Gastroesophageal sphincter (tissue), 3 donors: ENCODE results near the gene PPM1M.

Experiments used
- EP300 ChIP-seq: sonication (generic); formaldehyde crosslinking; IDR thresholded peaks from one replicate; pipeline ENCODE4 v1.6.1; 2017; ENCODE audit warnings: antibody characterized with exemption, mild to moderate bottlenecking
- POLR2A ChIP-seq, 2 donors: fragments of 450-650 bp; IDR thresholded peaks; one replicate each; pipeline ENCODE4 v1.6.1; 2017; ENCODE audit warnings: antibody characterized with exemption in 2 of 2, mild to moderate bottlenecking in 2 of 2, moderate library complexity in 1 of 2
- TF ChIP-seq, protein P1 (sequence below), 4 experiments: fragments of 200-600 bp in 2 of 4; fragments of 450-650 bp in 2 of 4; sonication (generic) in 1 of 4; IDR thresholded peaks; one replicate each; pipeline ENCODE4 v1.5.1; 2017 to 2019; ENCODE audit warnings: antibody characterized with exemption in 4 of 4, mild to moderate bottlenecking in 2 of 4, moderate library complexity in 2 of 4

DNA sequence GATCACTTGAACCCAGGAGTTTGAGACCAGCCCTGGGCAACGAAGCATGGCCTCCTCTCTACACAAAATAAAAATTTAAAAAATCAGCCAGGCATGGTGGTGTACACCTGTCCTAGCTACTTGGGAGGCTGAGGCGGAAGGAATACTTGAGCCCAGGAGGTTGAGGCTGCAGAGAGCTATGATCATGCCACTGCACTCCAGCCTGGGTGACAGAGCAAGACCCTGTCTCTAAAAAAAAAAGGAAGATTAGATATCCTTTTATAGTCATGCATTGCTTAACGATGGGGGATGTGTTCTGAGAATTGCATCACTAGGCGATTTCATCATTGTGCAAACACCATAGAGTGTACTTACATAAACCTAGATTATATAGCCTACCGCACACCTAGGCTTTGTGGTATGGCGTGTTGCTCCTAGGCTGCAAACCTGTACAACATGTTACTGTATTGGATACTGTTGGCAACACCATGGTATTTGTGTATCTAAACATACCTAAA, 35.0 kb upstream of the PPM1M start:
- TF ChIP-seq, protein P1, sequence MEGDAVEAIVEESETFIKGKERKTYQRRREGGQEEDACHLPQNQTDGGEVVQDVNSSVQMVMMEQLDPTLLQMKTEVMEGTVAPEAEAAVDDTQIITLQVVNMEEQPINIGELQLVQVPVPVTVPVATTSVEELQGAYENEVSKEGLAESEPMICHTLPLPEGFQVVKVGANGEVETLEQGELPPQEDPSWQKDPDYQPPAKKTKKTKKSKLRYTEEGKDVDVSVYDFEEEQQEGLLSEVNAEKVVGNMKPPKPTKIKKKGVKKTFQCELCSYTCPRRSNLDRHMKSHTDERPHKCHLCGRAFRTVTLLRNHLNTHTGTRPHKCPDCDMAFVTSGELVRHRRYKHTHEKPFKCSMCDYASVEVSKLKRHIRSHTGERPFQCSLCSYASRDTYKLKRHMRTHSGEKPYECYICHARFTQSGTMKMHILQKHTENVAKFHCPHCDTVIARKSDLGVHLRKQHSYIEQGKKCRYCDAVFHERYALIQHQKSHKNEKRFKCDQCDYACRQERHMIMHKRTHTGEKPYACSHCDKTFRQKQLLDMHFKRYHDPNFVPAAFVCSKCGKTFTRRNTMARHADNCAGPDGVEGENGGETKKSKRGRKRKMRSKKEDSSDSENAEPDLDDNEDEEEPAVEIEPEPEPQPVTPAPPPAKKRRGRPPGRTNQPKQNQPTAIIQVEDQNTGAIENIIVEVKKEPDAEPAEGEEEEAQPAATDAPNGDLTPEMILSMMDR (IDR thresholded peaks at IDR 0.05) = no peak
- TF ChIP-seq POLR2A (IDR thresholded peaks at IDR 0.05) = no peak
- no peak for TF ChIP-seq EP300
